Activated CD4-positive, alpha-beta T cell treated with anti-CD3 and anti-CD28 coated beads for 1 hour (primary cell): Measurements from ENCODE around the gene AGFG2.
"Not testable (repeated sequence)": the region's sequence is repeated elsewhere in the genome, so short reads cannot be mapped to it uniquely, and the experiment has no call there.

Experiments used
- DNase-seq: peaks from one replicate; pipeline ENCODE4 v3.0.0-alpha.2; 2020

The AGFG2 gene, protein sequence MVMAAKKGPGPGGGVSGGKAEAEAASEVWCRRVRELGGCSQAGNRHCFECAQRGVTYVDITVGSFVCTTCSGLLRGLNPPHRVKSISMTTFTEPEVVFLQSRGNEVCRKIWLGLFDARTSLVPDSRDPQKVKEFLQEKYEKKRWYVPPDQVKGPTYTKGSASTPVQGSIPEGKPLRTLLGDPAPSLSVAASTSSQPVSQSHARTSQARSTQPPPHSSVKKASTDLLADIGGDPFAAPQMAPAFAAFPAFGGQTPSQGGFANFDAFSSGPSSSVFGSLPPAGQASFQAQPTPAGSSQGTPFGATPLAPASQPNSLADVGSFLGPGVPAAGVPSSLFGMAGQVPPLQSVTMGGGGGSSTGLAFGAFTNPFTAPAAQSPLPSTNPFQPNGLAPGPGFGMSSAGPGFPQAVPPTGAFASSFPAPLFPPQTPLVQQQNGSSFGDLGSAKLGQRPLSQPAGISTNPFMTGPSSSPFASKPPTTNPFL

DNA sequence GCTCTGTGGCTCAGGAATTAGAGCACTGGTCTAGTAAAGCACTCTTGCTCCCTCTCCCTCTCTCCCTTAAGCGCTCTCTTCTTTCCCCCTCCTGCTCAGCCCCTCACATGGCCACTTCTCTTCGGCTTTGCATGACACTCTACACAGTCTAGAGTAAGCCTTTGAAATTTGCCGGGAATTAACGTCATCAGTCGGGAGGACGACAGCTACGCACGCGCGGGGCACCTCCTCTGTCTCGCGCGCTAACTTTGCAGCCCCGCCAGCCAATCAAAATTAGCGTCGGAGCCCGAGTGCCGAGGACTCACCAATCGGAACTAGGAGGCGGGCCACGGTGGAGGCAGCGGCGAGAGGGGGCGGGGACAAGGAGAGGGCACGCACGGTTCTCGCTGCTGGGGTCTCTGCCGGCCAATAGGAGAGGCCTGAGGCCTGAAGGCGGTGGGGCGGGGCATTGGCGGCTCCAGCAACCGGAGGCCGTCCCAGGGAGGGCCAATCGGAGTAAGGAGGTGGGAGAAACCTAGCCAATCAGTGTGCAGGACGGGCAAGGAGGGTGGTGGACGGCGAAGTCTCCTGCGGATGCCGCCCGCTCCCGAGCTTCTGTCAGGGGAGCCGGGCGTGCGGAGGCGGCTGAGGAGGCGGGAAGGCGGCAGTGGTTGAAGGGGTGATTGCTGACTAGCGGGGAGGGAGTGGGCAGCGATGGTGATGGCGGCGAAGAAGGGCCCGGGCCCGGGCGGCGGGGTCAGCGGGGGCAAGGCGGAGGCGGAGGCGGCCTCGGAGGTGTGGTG is at the start of gene AGFG2:
AGFG2 (plus strand) TSS at position 550 of the 782 bp plus-strand sequence; CDS start at position 694, 144 bp downstream.
- peak; percentile 100 for DNase-seq

DNA sequence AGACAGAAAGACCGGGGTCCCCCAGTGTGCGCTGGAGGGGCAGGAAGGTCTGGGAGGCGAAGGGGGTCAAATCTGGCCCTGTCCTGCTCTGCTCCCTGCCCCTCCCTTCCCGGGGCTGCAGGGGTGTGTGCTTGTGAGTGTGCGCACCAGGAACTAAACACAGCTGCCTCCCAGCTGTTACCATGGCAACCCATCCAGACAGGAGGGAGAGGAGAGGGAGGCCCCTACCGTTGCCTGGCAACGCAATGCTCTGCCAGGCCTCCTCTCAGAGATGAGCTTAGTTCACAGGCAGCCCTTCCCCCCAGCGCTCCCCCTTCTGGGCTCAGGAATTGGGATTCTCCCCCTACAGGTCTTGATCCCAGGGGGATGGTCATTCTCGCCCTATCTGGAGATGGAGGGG is 49.2 kb upstream of the AGFG2 start:
- no peak for DNase-seq

DNA sequence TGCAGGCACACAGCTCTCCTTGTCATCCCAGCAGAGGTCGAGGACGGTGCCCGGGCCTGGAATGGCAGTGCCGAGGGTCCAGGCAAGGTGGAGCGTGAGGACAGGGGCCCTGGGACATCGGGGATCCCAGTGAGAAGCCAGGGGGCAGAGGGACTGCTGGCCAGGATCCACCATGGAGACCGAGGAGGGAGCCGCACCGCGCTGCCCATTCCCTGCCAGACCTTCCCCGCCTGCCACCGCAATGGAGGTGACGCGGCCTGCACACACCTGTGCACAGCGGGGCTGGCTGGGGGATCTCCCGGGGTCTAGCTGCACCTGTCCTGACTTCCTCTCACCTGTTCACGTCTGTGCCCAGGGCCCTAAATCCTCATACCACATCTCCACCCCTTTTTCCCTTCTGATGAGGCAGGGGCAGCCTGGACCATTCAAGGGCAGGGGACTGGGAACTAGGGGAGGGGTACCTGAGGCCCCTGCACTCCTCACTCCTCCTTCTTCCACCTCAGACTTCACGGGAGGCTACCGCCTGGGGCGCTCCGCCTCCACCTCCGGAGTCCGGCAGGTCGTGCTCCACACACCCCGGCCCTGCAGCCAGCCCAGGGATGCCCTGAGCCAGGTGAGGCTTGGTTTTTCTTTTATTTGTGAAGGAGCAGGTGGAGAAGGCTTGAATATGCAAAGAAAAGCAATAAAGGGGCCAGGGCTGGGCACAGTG is 48.4 kb upstream of the AGFG2 start:
- no peak for DNase-seq

DNA sequence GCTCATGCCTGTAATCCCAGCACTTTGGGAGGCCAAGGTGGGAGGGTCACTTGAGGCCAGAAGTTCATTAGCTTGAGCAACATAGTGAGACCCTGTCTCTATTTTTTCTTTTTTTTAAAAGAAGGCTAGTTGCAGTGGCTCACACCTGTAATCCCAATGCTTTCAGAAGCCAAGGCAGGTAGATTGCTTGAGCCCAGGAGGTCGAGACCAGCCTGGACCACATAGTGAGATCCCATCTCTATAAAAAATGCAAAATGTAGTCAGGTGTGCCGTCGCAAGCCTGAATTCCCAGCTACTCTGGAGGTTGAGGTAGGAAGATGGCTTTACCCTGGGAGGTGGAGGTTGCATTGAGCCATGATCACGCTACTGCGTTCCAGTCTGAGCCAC is 47.8 kb upstream of the AGFG2 start:
- no peak for DNase-seq

DNA sequence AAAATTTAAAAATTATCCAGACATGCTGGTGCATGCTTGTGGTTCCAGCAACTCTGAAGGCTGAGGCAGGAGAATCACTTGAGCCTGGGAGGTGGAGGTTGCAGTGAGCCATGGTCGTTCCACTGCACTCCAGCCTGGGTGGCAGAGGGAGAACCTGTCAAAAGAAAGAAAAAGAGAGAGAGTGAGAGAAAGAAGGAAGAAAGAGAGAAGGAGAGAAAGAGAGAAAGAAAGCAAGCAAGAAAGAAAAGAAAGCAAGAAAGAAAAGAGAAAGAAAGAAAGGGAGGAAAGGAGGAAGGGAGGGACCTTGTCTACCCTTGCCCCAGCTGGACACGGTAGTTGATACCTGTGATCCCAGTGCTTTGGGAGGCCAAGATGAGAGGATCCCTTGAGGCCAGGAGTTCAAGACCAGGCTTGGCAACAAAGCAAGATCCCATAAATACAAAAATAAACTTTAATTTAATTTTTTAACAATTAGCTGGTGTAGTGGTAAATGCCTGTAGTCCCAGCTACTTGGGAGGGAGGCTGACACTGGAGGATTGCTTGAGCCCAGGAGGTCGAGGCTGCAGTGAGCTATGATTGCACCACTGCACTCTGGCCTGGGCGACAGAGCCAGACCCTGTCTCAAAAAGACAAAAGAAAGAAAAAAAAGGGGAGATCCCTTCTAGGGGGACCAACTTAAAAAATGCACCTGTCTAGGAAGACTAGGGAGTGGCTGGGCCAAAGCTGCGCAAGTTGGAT is 46.1 kb upstream of the AGFG2 start:
- DNase-seq = no peak

DNA sequence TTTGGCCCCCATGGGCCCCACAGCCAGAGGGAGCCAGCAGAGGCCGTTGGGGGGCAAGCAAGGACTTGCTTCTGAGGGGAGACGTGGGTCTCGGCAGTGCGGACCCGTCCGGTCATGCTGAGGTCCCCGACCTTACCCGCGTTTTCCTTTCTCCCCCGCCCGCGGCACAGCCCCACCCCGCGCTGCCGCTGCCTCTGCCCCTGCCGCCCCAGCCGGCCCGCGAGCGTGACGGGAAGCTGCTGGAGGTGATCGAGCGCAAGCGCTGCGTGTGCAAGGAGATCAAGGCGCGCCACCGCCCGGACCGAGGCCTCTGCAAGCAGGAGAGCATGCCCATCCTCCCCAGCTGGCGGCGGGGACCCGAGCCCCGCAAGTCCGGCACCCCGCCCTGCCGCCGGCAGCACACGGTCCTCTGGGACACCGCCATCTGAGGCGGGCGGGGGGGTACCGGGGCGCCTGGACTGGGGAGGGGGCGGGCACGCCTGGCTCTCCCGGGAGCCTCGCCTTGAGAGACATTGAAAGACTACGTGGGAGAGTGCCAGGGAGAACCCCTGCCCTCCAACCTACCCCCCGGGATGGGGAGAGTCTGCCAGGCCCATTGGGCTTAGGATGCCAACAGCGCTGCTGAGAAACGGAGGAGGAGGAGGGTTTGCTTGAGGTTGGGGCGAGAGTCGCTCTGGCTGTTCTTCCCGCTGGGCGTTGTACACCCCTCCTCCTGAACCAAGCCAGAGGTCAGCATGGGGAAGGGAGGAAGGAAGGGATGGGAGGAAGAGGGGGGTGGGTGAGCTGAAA is 45.3 kb upstream of the AGFG2 start:
- peak; percentile 41 for DNase-seq

DNA sequence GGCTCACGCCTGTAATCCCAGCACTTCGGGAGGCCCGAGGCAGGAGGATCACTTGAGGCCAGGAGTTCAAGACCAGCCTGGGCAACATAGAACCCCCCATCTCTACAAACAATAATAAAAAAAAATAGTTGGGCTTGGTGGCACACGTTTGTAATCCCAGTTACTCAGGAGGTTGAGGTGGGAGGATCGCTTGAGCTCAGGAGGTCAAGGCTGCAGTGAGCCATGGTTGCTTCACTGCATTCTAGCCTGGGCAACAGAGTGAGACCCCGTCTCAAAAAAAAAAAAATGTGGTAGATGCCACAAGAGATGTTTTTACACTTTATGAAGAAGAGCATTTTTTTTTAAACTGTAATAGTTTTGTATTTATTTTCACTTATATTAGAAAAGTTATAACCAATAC is 42.5 kb upstream of the AGFG2 start:
- DNase-seq = no peak

DNA sequence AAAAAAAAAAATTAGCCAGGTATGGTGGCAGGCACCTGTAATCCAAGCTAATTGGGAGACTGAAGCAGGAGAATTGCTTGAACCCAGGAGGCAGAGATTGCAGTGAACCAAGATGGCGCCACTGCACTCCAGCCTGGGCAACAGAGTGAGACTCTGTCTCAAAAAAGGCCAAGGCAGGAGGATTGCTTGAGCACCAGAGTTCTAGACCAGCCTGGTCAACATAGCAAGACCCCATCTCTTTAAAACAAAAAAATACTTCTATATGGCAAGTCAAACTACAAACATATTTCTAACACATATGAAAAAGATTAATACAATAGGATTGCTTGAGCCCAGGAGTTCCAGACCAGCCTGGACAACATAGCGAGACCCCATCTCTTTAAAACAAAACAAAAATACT is 38.3 kb upstream of the AGFG2 start:
- not testable (repeated sequence) for DNase-seq

DNA sequence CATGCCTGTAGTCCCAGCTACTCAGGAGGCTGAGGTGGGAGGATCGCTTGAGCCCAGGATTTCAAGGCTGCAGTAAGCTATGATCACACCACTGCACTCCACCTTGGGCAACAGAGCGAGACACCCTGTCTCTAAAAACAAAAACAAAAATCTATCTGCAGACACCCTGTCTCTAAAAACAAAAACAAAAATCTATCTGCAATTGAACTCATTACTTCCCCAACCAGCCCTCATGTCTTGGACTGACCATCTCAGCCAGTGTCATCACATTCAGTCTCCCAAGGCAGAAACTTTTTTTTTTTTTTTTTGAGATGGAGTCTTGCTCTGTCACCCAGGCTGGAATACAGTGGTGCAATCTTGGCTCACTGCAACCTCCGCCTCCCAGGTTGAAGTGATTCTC is 35.0 kb upstream of the AGFG2 start:
- DNase-seq = not testable (repeated sequence)

DNA sequence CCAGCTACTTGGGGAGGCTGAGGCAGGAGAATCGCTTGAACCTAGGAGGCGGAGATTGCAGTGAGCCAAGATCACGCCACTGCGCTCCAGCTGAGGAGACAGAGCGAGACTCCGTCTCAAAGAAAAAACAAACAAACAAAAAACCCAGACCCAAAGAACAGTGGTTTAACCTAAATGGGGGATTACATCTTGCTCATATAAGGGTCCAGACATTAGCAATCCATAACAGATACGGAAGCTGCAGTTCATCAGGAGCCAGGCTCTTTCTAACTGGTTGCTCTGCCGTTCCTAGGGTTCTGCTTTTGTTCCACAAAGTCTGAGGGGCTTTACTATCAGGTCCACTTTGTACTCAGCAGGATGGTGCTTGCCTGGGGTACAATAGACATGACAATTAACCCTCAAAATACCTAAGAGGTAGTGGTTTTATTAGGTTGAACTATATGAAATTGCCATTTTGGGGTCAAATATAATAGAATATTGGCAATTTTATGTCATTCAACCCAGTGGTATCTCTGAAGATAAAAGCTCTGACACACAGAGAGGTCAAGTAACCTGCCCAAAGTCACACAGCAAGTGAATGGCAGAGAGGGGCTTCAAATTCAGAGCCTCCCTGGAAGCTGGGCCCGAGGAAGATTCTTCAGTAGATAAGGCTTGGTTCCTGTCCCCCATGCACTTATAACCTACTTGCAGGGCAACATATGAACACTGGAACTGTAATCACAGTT is 34.0 kb upstream of the AGFG2 start:
- no peak for DNase-seq

DNA sequence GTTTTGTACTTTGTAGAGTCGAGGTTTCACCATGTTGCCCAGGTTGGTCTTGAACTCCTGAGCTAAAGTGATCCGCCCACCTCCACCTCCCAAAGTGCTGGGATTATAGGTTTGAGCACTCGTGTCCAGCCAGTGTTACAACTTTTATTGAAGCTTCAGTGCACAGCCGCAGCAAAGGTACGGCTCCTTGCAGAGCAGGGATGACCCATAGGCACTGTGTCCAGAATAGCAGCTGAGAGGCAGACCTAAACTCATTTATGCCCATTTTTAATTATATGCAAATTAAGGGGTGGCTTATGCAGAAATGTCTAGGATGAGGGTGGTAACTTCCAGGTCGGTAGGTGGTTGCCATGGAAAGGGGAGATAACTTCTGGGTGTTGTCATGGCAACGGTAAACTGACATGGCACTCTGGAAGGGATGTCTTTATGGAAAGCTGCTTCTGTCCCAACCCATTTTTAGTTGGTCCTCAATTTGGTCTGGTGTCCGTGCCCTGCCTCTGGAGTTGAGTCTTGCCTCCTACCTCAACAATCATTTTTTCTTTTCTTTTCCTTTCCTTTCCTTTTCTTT is 32.6 kb upstream of the AGFG2 start:
- no peak for DNase-seq

DNA sequence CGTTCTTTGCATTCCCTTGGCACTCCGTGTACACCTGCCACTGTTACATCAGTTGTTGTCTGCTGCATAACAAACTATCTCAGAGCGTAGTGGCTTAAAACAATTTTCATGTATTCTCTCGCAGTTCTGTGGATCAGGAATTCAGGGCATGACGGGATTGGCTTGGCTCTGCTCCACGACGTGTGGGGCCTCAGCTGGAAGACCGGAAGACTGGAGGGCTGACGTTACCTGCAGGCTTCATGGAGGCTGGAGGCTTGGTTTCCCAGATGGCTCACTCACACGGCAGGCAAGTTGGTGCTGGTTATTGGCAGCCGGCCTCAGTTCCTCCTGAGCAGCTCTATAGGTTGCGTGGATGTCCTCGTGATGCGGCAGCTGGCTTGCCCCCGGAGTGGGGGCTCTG is 29.8 kb upstream of the AGFG2 start:
- no peak for DNase-seq

DNA sequence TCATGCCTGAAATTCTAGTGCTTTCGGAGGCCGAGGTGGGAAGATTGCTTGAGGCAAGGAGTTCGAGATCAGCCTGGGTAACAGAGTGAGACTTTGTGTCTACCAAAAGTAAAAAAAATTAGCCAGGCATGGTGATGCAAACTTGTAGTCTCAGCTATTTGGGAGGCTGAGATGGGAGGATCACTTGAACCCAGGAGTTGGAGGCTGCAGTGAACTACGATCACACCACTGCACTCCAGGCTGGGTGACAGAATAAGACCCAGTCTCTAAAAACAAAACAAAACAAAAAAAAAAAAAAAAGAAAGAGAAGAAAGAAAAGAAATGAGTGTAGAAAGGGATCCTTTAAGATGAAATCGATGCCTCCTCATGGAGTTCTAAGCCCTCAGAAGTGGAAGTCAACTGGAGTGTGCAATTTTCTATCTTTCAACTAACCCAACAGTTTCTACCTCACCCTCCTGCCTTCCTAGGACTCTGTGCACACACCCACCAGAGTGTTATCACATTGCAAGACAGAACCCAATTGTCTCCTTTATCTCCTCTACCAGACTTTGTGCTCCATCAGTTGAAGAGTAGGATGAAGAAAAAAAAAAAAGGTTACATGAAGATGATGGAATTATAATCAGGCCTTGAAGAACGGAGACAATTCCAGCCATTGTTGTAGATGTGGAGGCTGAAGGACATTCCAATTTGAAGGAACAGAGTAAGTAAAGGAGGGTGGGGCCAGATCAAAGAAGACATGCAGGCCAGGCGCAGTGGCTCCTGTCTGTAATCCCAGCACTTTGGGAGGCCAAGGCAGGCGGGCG is 28.4 kb upstream of the AGFG2 start:
- DNase-seq = no peak

DNA sequence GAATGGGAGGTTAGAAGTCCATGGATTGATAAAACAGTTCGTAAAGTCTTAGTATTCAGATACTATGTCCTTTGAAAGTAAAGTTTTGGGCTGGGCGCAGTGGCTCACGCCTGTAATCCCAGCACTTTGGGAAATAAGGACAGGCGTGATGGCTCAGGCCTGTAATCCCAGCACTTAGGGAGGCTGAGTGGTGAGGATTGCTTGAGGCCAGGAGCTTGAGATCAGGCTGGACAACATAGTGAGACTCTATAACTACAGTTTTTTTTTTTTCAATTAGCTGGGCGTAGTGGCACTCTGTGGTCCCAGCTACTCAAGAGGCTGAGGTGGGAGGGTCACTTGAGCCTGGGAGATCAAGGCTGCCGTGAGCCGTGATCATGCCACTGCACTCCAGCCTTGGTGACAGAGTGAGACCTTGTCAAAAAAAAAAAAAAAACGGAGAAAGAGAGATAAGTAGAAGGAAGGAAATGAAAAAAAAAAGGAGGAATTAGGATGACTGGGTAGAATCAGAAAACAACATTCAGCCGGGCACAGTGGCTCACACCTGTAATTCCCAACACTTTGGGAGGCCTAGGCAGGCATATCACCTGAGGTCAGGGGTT is 25.7 kb upstream of the AGFG2 start:
- DNase-seq = no peak

DNA sequence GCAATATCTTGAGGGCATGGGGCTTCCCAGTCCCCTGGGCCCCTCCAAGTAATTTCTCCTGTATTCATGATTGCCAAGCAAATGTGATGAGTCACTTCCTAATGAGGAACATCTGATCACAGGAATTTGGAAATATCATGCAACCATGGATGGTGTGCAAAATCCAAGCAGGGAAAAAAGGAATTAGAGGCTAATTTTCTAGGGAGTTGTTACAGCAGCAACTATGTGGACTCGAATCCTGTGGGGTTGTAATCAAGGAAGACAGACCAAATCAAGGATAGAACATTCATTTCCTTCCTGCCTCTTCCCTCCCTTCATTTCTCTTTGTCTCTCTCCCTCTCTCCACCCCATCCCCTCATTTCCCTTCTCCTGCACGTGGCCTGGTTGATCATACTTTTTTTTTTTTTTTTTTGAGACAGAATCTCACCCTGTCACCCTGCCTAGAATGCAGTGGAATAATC is 23.9 kb upstream of the AGFG2 start:
- DNase-seq = no peak

DNA sequence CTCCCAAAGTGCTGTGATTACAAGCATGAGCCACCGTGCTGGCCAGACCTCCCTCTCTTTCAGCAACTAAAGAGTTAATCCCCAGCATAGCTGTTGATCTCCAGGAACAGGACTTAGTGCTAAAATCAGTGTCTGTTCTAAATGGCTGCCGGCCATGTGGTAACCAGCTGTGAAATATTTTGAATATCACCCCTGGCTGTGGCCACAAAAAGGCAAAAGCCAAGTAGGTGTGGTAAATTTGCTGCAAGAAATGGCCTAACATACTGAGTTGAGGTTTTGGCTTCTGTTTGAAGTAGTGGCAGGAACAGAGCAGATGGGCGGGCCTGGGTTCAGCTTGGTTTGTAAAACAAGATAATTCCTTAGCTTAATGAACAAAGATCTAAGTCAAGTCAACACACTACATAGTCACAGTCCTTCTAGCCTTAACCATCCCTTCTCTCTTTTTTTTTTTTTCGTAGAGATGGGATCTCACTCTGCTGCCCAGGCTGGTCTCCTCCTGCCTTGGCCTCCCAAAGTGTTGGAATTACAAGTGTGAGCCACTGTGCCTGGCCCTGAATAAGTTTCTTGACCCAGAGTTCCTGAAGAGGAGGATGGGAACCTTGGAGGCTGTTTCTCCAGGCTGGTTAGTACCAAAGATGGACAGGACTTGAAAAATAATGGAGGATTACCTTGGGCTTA is 22.7 kb upstream of the AGFG2 start:
- DNase-seq = peak; percentile 12

DNA sequence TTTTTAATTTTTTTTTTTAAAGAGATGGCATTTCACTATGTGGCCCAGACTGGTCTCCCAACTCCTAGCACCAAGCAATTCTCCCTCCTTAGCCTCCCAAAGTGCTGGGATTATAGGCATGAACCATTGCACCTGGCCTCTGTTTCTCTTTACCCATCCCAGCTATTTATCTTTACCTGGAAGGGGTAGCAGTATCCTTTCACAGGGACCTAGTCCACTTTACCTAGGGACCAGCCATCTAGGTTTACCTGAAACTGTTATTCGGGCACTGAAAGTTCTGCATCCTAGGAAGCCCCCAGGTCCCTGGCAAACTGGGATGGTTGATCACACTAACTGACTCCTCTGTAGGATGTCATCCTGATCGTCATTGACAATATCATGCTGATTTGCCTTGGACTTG is 21.7 kb upstream of the AGFG2 start:
- no peak for DNase-seq

DNA sequence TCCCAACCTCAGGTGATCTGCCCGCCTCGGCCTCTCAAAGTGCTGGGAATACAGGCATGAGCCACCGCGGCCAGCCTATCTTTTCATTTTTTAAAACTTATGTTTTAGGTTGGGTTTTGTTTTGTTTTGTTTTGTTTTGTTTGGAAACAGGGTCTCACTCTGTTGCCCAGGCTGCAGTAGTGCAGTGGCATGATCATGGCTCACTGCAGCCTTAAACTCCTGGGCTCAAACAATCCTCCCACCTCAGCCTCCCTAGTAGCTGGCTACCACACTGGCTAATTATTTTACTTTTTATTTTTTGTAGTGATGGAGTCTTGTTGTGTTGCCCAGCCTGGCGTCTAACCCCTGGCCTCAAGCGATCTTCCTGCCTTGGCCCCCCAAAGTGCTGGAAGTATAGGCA is 19.4 kb upstream of the AGFG2 start:
- no peak for DNase-seq

DNA sequence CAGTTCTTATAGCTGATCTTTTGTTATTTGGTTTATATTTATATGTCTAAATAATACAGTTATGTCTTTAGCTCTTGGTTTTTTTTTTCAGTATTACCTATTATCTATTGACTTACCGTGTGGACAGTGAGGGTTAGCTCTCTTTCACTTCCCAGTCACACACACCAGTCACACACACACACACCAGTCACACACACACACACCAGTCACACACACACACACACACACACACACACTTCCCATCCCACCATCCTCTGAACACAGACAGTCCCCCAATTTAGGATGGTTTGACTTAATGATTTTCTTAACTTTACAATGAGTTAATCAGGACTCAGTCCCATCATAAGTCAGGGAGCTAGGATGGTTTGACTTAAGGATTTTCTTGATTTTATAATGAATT is 18.9 kb upstream of the AGFG2 start:
- DNase-seq = no peak
